Activated CD4-positive, alpha-beta T cell treated with anti-CD3 and anti-CD28 coated beads, Interleukin-2, amount 10 ng/mL, durations not matched to agents 7 days and 5 days (primary cell): ENCODE results near the gene TMEM239. TPM values are rescaled to one million over a fixed set of nuclear protein-coding genes. Genes with fewer than 3 reads are reported as not detected.
"Not testable (repeated sequence)": the region's sequence is repeated elsewhere in the genome, so short reads cannot be mapped to it uniquely, and the experiment has no call there.

Source experiments
- CTCF ChIA-PET: fragments of 350-600 bp; sonication (Branson Sonifier 250); formaldehyde crosslinking; loops from one replicate; lab custom pipeline; 2021; ENCODE audit warnings: antibody characterized with exemption; lab: Charles Lee
- POLR2A ChIA-PET: fragments of 350-600 bp; sonication (Branson Sonifier 250); formaldehyde crosslinking; loops from one replicate; lab custom pipeline; 2021; ENCODE audit warnings: antibody characterized with exemption; lab: Charles Lee
- DNase-seq: peaks from one replicate; pipeline ENCODE4 v3.0.0-alpha.2; 2020
- H3K27ac Mint-ChIP-seq: one replicate; pipeline ENCODE4 v1.8.0; 2021; ENCODE audit warnings: mild to moderate bottlenecking, moderate library complexity, mixed read lengths
- H3K27me3 Mint-ChIP-seq: one replicate; pipeline ENCODE4 v1.8.0; 2021; ENCODE audit warnings: mixed read lengths
- H3K36me3 Mint-ChIP-seq: one replicate; pipeline ENCODE4 v1.8.0; 2021; ENCODE audit warnings: low read depth, mixed read lengths
- H3K4me1 Mint-ChIP-seq: one replicate; pipeline ENCODE4 v1.8.0; 2021; ENCODE audit warnings: mixed read lengths
- H3K4me3 Mint-ChIP-seq: one replicate; pipeline ENCODE4 v1.8.0; 2021; ENCODE audit warnings: mild to moderate bottlenecking, moderate library complexity, mixed read lengths
- H3K9me3 Mint-ChIP-seq: one replicate; pipeline ENCODE4 v1.8.0; 2021; ENCODE audit warnings: mixed read lengths
- total RNA-seq, 2 experiments: library from RNA; stranded (reverse); gene quantifications; one replicate each; pipeline ENCODE4 v1.2.3, GENCODE V29; 2021

TMEM239 gene
- total RNA-seq, 2 experiments from 2014 or later: not detected

DNA sequence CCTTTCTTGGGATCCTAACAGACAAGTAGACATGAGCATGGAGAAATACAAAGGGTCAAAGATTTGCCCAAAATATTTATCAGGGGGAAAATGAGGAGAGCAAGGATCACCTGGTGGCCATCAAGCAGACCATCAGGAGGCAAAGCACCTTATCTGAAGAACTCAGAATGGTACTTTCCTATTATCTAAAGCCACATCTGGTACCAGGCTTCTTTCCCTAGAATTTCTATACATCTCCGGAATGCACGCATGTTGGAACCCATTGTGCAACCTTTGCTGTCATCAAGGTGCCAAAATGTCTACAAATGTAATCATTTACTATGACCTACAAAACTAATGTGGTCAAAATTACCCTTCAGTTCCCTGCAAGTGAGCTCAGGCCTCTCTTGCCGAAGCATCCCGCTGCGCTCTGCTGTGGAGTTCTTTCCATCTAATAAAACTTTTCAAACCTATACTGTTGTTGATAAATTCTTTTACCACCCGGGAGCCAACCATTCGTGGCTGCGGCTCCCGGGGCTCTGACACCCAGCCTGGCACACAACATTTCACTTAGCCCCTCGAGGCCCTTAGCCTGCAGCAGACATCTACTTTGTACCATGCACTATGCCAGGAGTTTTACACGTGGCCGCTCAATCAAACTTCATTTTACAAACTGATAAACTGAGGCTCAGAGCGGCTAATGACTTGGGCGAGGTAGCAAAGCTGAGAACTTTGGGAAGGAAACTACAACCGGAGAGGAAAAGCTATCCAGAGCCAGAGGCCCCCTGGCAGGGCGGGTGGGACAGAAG lies 11.9 kb upstream of the TMEM239 start:
- no peak for DNase-seq
- Mint-ChIP-seq H3K36me3 (peaks cover 4% of the 10 kb centered on the region), H3K27me3 (peaks cover 70% of the 10 kb centered on the region), H3K27ac (no peak overlapping the region), H3K9me3 (no peaks in the 10 kb centered on the region), H3K4me3 (no peak overlapping the region), H3K4me1 (peaks cover 18% of the 10 kb centered on the region)
- ChIA-PET POLR2A (no interaction called here), CTCF (interaction anchor here (1.5 kb wide), 1 partner anchor 9 kb away, joined by 4 read pairs; no protein-coding TSS in a partner anchor)

DNA sequence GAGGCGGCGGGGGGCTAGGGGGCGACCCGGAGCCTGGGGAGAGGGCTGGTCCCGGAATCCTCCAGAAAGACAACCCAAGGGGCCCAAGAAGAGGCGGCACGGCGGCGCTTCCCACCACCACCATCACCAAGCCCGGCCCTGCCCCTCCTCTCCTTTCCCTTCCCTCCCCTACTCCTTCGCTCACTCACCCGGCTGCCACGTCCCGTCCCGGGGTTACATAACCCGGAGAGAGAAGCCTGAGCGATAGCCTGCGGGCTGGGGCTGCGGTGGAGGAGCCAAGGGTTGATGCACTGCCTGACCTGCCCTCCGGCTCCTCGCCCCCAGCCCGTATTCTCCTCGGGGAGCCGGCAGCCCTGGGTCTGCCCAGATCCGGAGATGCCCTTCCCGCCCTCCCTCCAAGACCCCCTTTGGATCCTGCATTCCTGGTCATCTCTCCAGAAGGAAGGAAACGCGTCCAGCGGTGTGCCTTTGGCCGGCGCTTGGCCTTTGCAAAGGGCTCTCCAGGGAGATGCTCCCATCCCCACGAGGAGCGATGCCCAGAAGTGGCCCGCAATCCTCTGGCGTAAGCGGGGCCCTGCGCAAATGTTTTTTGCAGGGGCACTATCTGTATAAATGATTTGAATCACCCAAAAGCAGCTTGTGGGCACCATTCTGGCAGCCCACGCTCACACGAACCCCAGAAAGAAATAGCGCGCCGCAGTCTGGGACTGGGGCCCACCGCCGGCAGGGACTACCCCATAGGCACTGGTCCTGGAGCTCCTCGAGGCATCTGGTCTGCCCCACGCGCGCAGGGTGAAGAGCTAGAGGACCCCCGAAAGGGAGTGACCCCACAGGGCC lies 11.1 kb upstream of the TMEM239 start:
- Mint-ChIP-seq H3K4me3 (no peak overlapping the region), H3K9me3 (no peaks in the 10 kb centered on the region), H3K27me3 (peaks cover 62% of the 10 kb centered on the region), H3K27ac (no peak overlapping the region), H3K4me1 (peaks cover 11% of the 10 kb centered on the region), H3K36me3 (peaks cover 4% of the 10 kb centered on the region)
- no peak for DNase-seq
- ChIA-PET POLR2A (no interaction called here), CTCF (no interaction called here)

GRCh38 chr20:2805689-2806350 lies 10.3 kb upstream of the TMEM239 start:
- Mint-ChIP-seq H3K27ac (no peak overlapping the region), H3K27me3 (peaks cover 59% of the 10 kb centered on the region), H3K4me1 (peaks cover 8% of the 10 kb centered on the region), H3K9me3 (no peaks in the 10 kb centered on the region), H3K4me3 (no peak overlapping the region), H3K36me3 (peaks cover 4% of the 10 kb centered on the region)
- ChIA-PET CTCF (no interaction called here), POLR2A (no interaction called here)
- no peak for DNase-seq

- ChIA-PET POLR2A (interaction anchor here (0.7 kb wide), 1 partner anchor 725 kb away, joined by 3 read pairs; no protein-coding TSS in a partner anchor), CTCF (no interaction called here)
- no peak overlapping the region for H3K4me3 Mint-ChIP-seq
- peaks cover 59% of the 10 kb centered on the region for H3K27me3 Mint-ChIP-seq
- peaks cover 3% of the 10 kb centered on the region for H3K36me3 Mint-ChIP-seq
- peaks cover 3% of the 10 kb centered on the region for H3K4me1 Mint-ChIP-seq
- no peak overlapping the region for H3K27ac Mint-ChIP-seq
- peaks cover 4% of the 10 kb centered on the region for H3K9me3 Mint-ChIP-seq
- no peak for DNase-seq
Observed at GRCh38 chr20:2806351-2806701, 9.8 kb upstream of the TMEM239 start.

DNA sequence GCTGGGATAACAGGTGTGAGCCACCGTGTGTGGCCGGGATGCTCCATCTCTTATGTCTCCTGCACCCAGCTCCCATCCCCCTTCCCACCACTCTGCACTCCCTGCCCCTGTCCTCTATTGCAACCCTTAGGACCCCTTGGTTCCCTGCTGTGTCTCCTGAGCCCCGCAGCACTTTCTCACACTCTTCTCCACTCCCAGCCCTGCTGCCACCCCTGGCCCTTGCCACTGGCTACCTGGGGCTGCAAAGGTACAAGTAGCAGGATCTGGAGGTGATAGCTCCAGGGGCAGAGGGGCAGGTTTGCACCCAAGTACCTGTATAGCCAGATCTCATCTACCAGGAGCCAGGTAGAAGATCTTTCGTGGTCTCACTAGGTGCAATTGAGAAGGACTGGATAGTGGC lies 9.1 kb upstream of the TMEM239 start:
- H3K4me3 Mint-ChIP-seq: no peak overlapping the region
- H3K27me3 Mint-ChIP-seq: peaks cover 61% of the 10 kb centered on the region
- ChIA-PET CTCF (no interaction called here), POLR2A (interaction anchor here (0.7 kb wide), 1 partner anchor 725 kb away, joined by 3 read pairs; no protein-coding TSS in a partner anchor)
- no peaks in the 10 kb centered on the region for H3K4me1 Mint-ChIP-seq
- H3K27ac Mint-ChIP-seq: no peak overlapping the region
- peaks cover 7% of the 10 kb centered on the region for H3K9me3 Mint-ChIP-seq
- H3K36me3 Mint-ChIP-seq: peaks cover 5% of the 10 kb centered on the region
- DNase-seq: no peak

DNA sequence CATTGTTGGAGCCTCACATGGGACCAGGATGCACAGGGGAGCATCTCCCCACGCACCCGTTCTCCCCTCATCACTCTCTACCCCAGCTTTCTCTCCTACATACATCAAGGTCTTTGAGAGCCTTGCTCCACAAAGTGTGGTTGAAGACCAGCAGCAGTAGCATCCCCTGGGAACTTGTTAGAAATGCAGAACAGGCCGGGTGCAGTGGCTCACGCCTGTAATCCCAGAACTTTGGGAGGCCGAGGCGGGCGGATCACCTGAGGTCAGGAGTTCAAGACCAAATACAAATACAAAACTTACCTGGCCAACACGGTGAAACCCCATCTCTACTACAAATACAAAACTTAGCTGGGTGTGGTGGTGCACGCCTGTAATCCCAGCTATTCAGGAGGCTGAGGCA lies 8.2 kb upstream of the TMEM239 start:
- Mint-ChIP-seq H3K9me3 (peaks cover 11% of the 10 kb centered on the region), H3K27me3 (peaks cover 60% of the 10 kb centered on the region)
- POLR2A ChIA-PET, H3K4me1 Mint-ChIP-seq, H3K4me3 Mint-ChIP-seq, DNase-seq, H3K27ac Mint-ChIP-seq, H3K36me3 Mint-ChIP-seq: not testable (repeated sequence)
- CTCF ChIA-PET: interaction anchor here (0.6 kb wide), 1 partner anchor 232 kb away, joined by 3 read pairs; no protein-coding TSS in a partner anchor

- H3K4me3 Mint-ChIP-seq: no peak overlapping the region
- CTCF ChIA-PET: interaction anchor here (0.6 kb wide), 2 partner anchors 113 to 1191 kb away, joined by 3 read pairs; no protein-coding TSS in a partner anchor
- H3K4me1 Mint-ChIP-seq: no peaks in the 10 kb centered on the region
- H3K9me3 Mint-ChIP-seq: peaks cover 11% of the 10 kb centered on the region
- no peak overlapping the region for H3K27ac Mint-ChIP-seq
- H3K27me3 Mint-ChIP-seq: peaks cover 58% of the 10 kb centered on the region
- POLR2A ChIA-PET: no interaction called here
- no peak for DNase-seq
- peaks cover 2% of the 10 kb centered on the region for H3K36me3 Mint-ChIP-seq
Observed at GRCh38 chr20:2809690-2810089, 6.5 kb upstream of the TMEM239 start.

- ChIA-PET POLR2A (no interaction called here), CTCF (interaction anchor here (1.5 kb wide), 1 partner anchor 24 kb away, joined by 3 read pairs; no protein-coding TSS in a partner anchor)
- no peak for DNase-seq
- H3K4me3 Mint-ChIP-seq: no peak overlapping the region
- peaks cover 11% of the 10 kb centered on the region for H3K9me3 Mint-ChIP-seq
- peaks cover 2% of the 10 kb centered on the region for H3K36me3 Mint-ChIP-seq
- no peak overlapping the region for H3K27ac Mint-ChIP-seq
- H3K4me1 Mint-ChIP-seq: no peaks in the 10 kb centered on the region
- peaks cover 45% of the 10 kb centered on the region for H3K27me3 Mint-ChIP-seq
Observed at GRCh38 chr20:2812189-2812588, 4.0 kb upstream of the TMEM239 start.

GRCh38 chr20:2814076-2814475 lies 2.1 kb upstream of the TMEM239 start:
- H3K4me1 Mint-ChIP-seq: no peaks in the 10 kb centered on the region
- no peak for DNase-seq
- H3K4me3 Mint-ChIP-seq: no peak overlapping the region
- peaks cover 46% of the 10 kb centered on the region for H3K27me3 Mint-ChIP-seq
- CTCF ChIA-PET: no interaction called here
- H3K27ac Mint-ChIP-seq: no peak overlapping the region
- H3K36me3 Mint-ChIP-seq: peaks cover 2% of the 10 kb centered on the region
- POLR2A ChIA-PET: no interaction called here
- H3K9me3 Mint-ChIP-seq: peaks cover 11% of the 10 kb centered on the region

GRCh38 chr20:2814587-2815051 lies 1.5 kb upstream of the TMEM239 start, which contains the start of gene C20orf141:
Gene C20orf141 (plus strand): TSS chr20:2814987. CDS start chr20:2815185, 198 bp downstream.
- DNase-seq: no peak
- H3K27me3 Mint-ChIP-seq: peaks cover 49% of the 10 kb centered on the region
- POLR2A ChIA-PET: no interaction called here
- H3K4me1 Mint-ChIP-seq: no peaks in the 10 kb centered on the region
- H3K9me3 Mint-ChIP-seq: peaks cover 11% of the 10 kb centered on the region
- no peak within 1 kb of the TSS for H3K27ac Mint-ChIP-seq
- H3K4me3 Mint-ChIP-seq: no peak within 1 kb of the TSS
- H3K36me3 Mint-ChIP-seq: peaks cover 2% of the 10 kb centered on the region
- CTCF ChIA-PET: no interaction called here

GRCh38 chr20:2815242-2815900 lies 793 bp upstream of the TMEM239 start:
- Mint-ChIP-seq H3K4me3 (no peak overlapping the region), H3K4me1 (peaks cover 6% of the 10 kb centered on the region), H3K27me3 (peaks cover 56% of the 10 kb centered on the region), H3K27ac (no peak overlapping the region), H3K36me3 (peaks cover 6% of the 10 kb centered on the region), H3K9me3 (peaks cover 11% of the 10 kb centered on the region)
- no peak for DNase-seq
- CTCF ChIA-PET: no interaction called here
- POLR2A ChIA-PET: no interaction called here
